ENCODE results near the gene TAF1. TPM values are rescaled to one million over a fixed set of nuclear protein-coding genes. Genes with fewer than 3 reads are reported as not detected.
"Not testable (repeated sequence)": the region's sequence is repeated elsewhere in the genome, so short reads cannot be mapped to it uniquely, and the experiment has no call there.

Gene TAF1
- total RNA-seq (10 to 100 TPM; 34.0 to 34.7 TPM), polyA plus RNA-seq (9.0 TPM)

GRCh38 chrX:71365875-71366673 is at the start of gene TAF1:
Gene TAF1 (plus strand): TSS chrX:71366357. CDS start chrX:71366375, 18 bp downstream.
- peaks cover 0 to 2% (median 0%) of the 10 kb centered on the region in 5 donors for H3K9me3 Mint-ChIP-seq
- H3K27ac Mint-ChIP-seq: peak within 1 kb of the TSS; percentile 89 to 99 (median 98)
- Histone ChIP-seq H3K27ac (ENCODE audit: low read depth, low read length) (peak within 1 kb of the TSS; percentile 94), H3K36me3 (ENCODE audit: insufficient read depth, low read length) (peaks cover 5% of the 10 kb centered on the region), H3K4me1 (ENCODE audit: insufficient read depth, low read length) (peaks cover 13% of the 10 kb centered on the region), H3K4me3 (ENCODE audit: low read length) (peak within 1 kb of the TSS; percentile 93), H3K9me3 (ENCODE audit: low read length) (no peaks in the 10 kb centered on the region), H3K27me3 (ENCODE audit: insufficient read depth, low read length, poor library complexity, severe bottlenecking) (no peaks in the 10 kb centered on the region)
- peak within 1 kb of the TSS; percentile 86 to 99 (median 97) for H3K4me3 Mint-ChIP-seq
- peaks cover 0 to 2% of the 10 kb centered on the region in 2 donors for H3K27me3 Mint-ChIP-seq
- peaks cover 27 to 30% (median 27%) of the 10 kb centered on the region in 3 donors for H3K4me1 Mint-ChIP-seq
- peak; percentile 85 to 96 (median 88) for DNase-seq
- POLR2A ChIA-PET: interaction anchor here (0.5 to 2.6 kb wide), 14 partner anchors 24 to 927 kb away, joined by 3 to 32 read pairs (median 4); partner anchors contain the start of genes ITGB1BP2, NONO, OGT and ZMYM3
- H3K36me3 Mint-ChIP-seq: peaks cover 0 to 33% (median 0%) of the 10 kb centered on the region in 3 donors
- CTCF ChIA-PET: interaction anchor here (1.6 to 2.1 kb wide), 2 partner anchors 83 to 112 kb away, joined by 4 to 8 read pairs; partner anchors contain the start of genes NONO and ZMYM3

- H3K4me1 ChIP-seq (ENCODE audit: insufficient read depth, low read length); H3K27ac Mint-ChIP-seq; H3K9me3 Mint-ChIP-seq; H3K4me1 Mint-ChIP-seq; H3K4me3 ChIP-seq (ENCODE audit: low read length); H3K36me3 Mint-ChIP-seq; H3K9me3 ChIP-seq (ENCODE audit: low read length); H3K36me3 ChIP-seq (ENCODE audit: insufficient read depth, low read length); H3K27me3 Mint-ChIP-seq; H3K27me3 ChIP-seq (ENCODE audit: insufficient read depth, low read length, poor library complexity, severe bottlenecking); CTCF ChIA-PET; H3K4me3 Mint-ChIP-seq; POLR2A ChIA-PET; DNase-seq; H3K27ac ChIP-seq (ENCODE audit: low read depth, low read length): not testable (repeated sequence)
These were observed 49.2 kb upstream of the TAF1 start for GRCh38 chrX:71316959-71317358.

GRCh38 chrX:71320126-71320525 is 46.0 kb upstream of the TAF1 start:
- H3K36me3 Mint-ChIP-seq: peaks cover 2 to 5% (median 4%) of the 10 kb centered on the region in 3 donors
- Histone ChIP-seq H3K4me3 (ENCODE audit: low read length) (no peak overlapping the region), H3K4me1 (ENCODE audit: insufficient read depth, low read length) (no peaks in the 10 kb centered on the region), H3K27me3 (ENCODE audit: insufficient read depth, low read length, poor library complexity, severe bottlenecking) (no peaks in the 10 kb centered on the region), H3K27ac (ENCODE audit: low read depth, low read length) (no peak overlapping the region), H3K36me3 (ENCODE audit: insufficient read depth, low read length) (no peaks in the 10 kb centered on the region), H3K9me3 (ENCODE audit: low read length) (no peaks in the 10 kb centered on the region)
- no peak for DNase-seq
- H3K4me1 Mint-ChIP-seq: no peaks in the 10 kb centered on the region
- POLR2A ChIA-PET: no interaction called here
- CTCF ChIA-PET: no interaction called here
- peaks cover 0 to 1% of the 10 kb centered on the region in 2 donors for H3K27me3 Mint-ChIP-seq
- no peak overlapping the region for H3K4me3 Mint-ChIP-seq
- peaks cover 0 to 3% (median 0%) of the 10 kb centered on the region in 5 donors for H3K9me3 Mint-ChIP-seq
- no peak overlapping the region for H3K27ac Mint-ChIP-seq

GRCh38 chrX:71321731-71322130 is 44.4 kb upstream of the TAF1 start:
- ChIA-PET CTCF (no interaction called here), POLR2A (no interaction called here)
- Mint-ChIP-seq H3K4me3 (no peak overlapping the region), H3K27me3 (peaks cover 0 to 1% of the 10 kb centered on the region in 2 donors), H3K9me3 (peaks cover 0 to 6% (median 5%) of the 10 kb centered on the region in 5 donors), H3K4me1 (no peaks in the 10 kb centered on the region), H3K27ac (no peak overlapping the region), H3K36me3 (peaks cover 2 to 7% (median 6%) of the 10 kb centered on the region in 3 donors)
- no peak overlapping the region for H3K27ac ChIP-seq (ENCODE audit: low read depth, low read length)
- no peaks in the 10 kb centered on the region for H3K36me3 ChIP-seq (ENCODE audit: insufficient read depth, low read length)
- H3K9me3 ChIP-seq (ENCODE audit: low read length): no peaks in the 10 kb centered on the region
- no peak for DNase-seq
- H3K4me3 ChIP-seq (ENCODE audit: low read length): no peak overlapping the region
- H3K4me1 ChIP-seq (ENCODE audit: insufficient read depth, low read length): no peaks in the 10 kb centered on the region
- H3K27me3 ChIP-seq (ENCODE audit: insufficient read depth, low read length, poor library complexity, severe bottlenecking): no peaks in the 10 kb centered on the region

- POLR2A ChIA-PET; H3K36me3 ChIP-seq (ENCODE audit: insufficient read depth, low read length); H3K27me3 ChIP-seq (ENCODE audit: insufficient read depth, low read length, poor library complexity, severe bottlenecking); H3K4me1 Mint-ChIP-seq; H3K4me3 ChIP-seq (ENCODE audit: low read length); H3K4me1 ChIP-seq (ENCODE audit: insufficient read depth, low read length); H3K27ac ChIP-seq (ENCODE audit: low read depth, low read length); H3K36me3 Mint-ChIP-seq; H3K9me3 ChIP-seq (ENCODE audit: low read length); H3K4me3 Mint-ChIP-seq; DNase-seq; H3K27me3 Mint-ChIP-seq; H3K9me3 Mint-ChIP-seq: not testable (repeated sequence)
- H3K27ac Mint-ChIP-seq: peak overlapping the region in 1 of 8 donors; percentile 58
- CTCF ChIA-PET: interaction anchor here (0.7 kb wide), 1 partner anchor 185 kb away, joined by 3 read pairs; no protein-coding TSS in a partner anchor
These were observed 41.7 kb upstream of the TAF1 start for GRCh38 chrX:71324452-71324851.

- Mint-ChIP-seq H3K27me3 (peaks cover 0 to 1% of the 10 kb centered on the region in 2 donors), H3K9me3 (peaks cover 0 to 10% (median 10%) of the 10 kb centered on the region in 5 donors), H3K4me3 (no peak overlapping the region), H3K27ac (no peak overlapping the region), H3K4me1 (no peaks in the 10 kb centered on the region), H3K36me3 (peaks cover 2 to 10% (median 8%) of the 10 kb centered on the region in 3 donors)
- CTCF ChIA-PET: no interaction called here
- H3K27me3 ChIP-seq (ENCODE audit: insufficient read depth, low read length, poor library complexity, severe bottlenecking): no peaks in the 10 kb centered on the region
- H3K4me1 ChIP-seq (ENCODE audit: insufficient read depth, low read length): no peaks in the 10 kb centered on the region
- no peak overlapping the region for H3K4me3 ChIP-seq (ENCODE audit: low read length)
- H3K27ac ChIP-seq (ENCODE audit: low read depth, low read length): no peak overlapping the region
- no peak for DNase-seq
- no peaks in the 10 kb centered on the region for H3K9me3 ChIP-seq (ENCODE audit: low read length)
- POLR2A ChIA-PET: no interaction called here
- H3K36me3 ChIP-seq (ENCODE audit: insufficient read depth, low read length): no peaks in the 10 kb centered on the region
These were observed 39.8 kb upstream of the TAF1 start for GRCh38 chrX:71326394-71326793.

GRCh38 chrX:71349151-71349665 is 16.9 kb upstream of the TAF1 start:
- H3K4me3 Mint-ChIP-seq; H3K4me1 Mint-ChIP-seq; POLR2A ChIA-PET; H3K4me1 ChIP-seq (ENCODE audit: insufficient read depth, low read length); H3K4me3 ChIP-seq (ENCODE audit: low read length); H3K9me3 ChIP-seq (ENCODE audit: low read length); H3K36me3 Mint-ChIP-seq; CTCF ChIA-PET; H3K36me3 ChIP-seq (ENCODE audit: insufficient read depth, low read length); H3K27me3 Mint-ChIP-seq; H3K27ac Mint-ChIP-seq; H3K27me3 ChIP-seq (ENCODE audit: insufficient read depth, low read length, poor library complexity, severe bottlenecking); DNase-seq; H3K9me3 Mint-ChIP-seq; H3K27ac ChIP-seq (ENCODE audit: low read depth, low read length): not testable (repeated sequence)

GRCh38 chrX:71349867-71350266 is 16.3 kb upstream of the TAF1 start:
- H3K4me1 Mint-ChIP-seq; H3K27me3 ChIP-seq (ENCODE audit: insufficient read depth, low read length, poor library complexity, severe bottlenecking); H3K9me3 ChIP-seq (ENCODE audit: low read length); H3K4me3 Mint-ChIP-seq; H3K36me3 ChIP-seq (ENCODE audit: insufficient read depth, low read length); H3K27ac ChIP-seq (ENCODE audit: low read depth, low read length); H3K9me3 Mint-ChIP-seq; H3K4me3 ChIP-seq (ENCODE audit: low read length); H3K36me3 Mint-ChIP-seq; DNase-seq; H3K27ac Mint-ChIP-seq; POLR2A ChIA-PET; CTCF ChIA-PET; H3K4me1 ChIP-seq (ENCODE audit: insufficient read depth, low read length); H3K27me3 Mint-ChIP-seq: not testable (repeated sequence)

All from CD8-positive, alpha-beta memory T cell (primary cell).